ENCODE measurements around the gene PSMG2. TPM values are rescaled to one million over a fixed set of nuclear protein-coding genes. Genes with fewer than 3 reads are reported as not detected.

Gene PSMG2
- total RNA-seq (2022; extraction: Qiagen RNA extraction; ENCODE audit: low read depth): 71.4 to 77.8 TPM (median 74.4 TPM) in 5 replicates

GRCh38 chr18:12702221-12703095 lies at the start of gene PSMG2, which contains the start of gene CEP76:
Gene PSMG2, plus strand, starts transcription at chr18:12703042. Its CDS starts 66 bp downstream, at chr18:12703108.
Gene CEP76, minus strand, starts transcription at chr18:12702723. Its CDS starts 175 bp downstream, at chr18:12702548.

GRCh38 chr18:12657684-12658425 lies 45.0 kb upstream of the PSMG2 start, which contains the start of gene SPIRE1:
Gene SPIRE1, minus strand, starts transcription at chr18:12658107. Its CDS starts 241 bp downstream, at chr18:12657866.

Other genes starting within 250 kb of the PSMG2 start
- 11.5 to 20.6 TPM (median 15.4 TPM) in 5 replicates for gene SPIRE1, start 44.9 kb upstream of the PSMG2 start, total RNA-seq (2022; extraction: Qiagen RNA extraction; ENCODE audit: low read depth)
- 6.8 to 8.3 TPM (median 7.9 TPM) in 5 replicates for gene CEP76, start 319 bp upstream of the PSMG2 start, total RNA-seq (2022; extraction: Qiagen RNA extraction; ENCODE audit: low read depth)
- gene PTPN2, start 181.2 kb downstream of the PSMG2 start, total RNA-seq (2022; extraction: Qiagen RNA extraction; ENCODE audit: low read depth): 23.3 to 25.9 TPM (median 24.4 TPM) in 5 replicates
- gene SEH1L, start 245.0 kb downstream of the PSMG2 start, total RNA-seq (2022; extraction: Qiagen RNA extraction; ENCODE audit: low read depth): 26.1 to 29.2 TPM (median 27.4 TPM) in 5 replicates

All from A549 treated with CpdA at 1 μM for 4 hours (cell line).